Measurements from ENCODE around the gene OXER1. TPM values are rescaled to one million over a fixed set of nuclear protein-coding genes. Genes with fewer than 3 reads are reported as not detected.

OXER1 gene
- total RNA-seq, 6 donors from 2014 or later, result 0.22 to 3.1 (median 1.3) TPM

DNA sequence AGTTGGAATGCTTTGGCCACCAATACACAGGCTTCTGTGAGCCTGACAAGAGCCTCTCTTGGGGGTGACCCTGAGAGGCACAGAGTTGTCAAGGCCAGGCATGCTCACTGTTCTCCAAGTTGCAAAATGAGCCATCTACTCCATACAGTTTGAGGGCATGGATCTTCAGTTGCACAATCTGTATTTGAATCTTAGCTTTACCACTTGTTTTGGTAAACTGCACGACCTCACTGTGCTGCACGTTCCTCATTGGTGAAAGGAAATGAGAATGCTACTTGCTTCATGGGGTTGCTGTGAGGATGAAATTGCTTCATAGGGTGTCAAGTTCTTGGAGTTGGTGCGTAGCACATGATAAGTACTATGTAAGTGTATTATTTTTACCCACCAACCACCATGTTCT lies 40.4 kb upstream of the OXER1 start:
- Histone ChIP-seq H3K27ac (no peak overlapping the region), H3K4me1 (peaks cover 6 to 10% (median 7%) of the 10 kb centered on the region in 4 donors), H3K36me3 (no peaks in the 10 kb centered on the region), H3K27me3 (no peaks in the 10 kb centered on the region), H3K4me3 (no peak overlapping the region), H3K9me3 (no peaks in the 10 kb centered on the region)
- peak in 1 of 2 donors; percentile 48 for ATAC-seq (ENCODE audit: low FRiP score in 2 of 2)
- no peak for TF ChIP-seq POLR2A (IDR thresholded peaks at IDR 0.05)
- TF ChIP-seq EP300 (IDR thresholded peaks at IDR 0.05), result no peak
- peak in 1 of 2 donors; percentile 46 for TF ChIP-seq POLR2AphosphoS5 (IDR thresholded peaks at IDR 0.05)
- no peak for TF ChIP-seq CTCF (IDR thresholded peaks at IDR 0.05)
- WGBS, 2 donors, result 54 to 57% methylated on average over 3 of the region's 3 CpGs
- no peak for DNase-seq

- Histone ChIP-seq H3K27me3 (no peaks in the 10 kb centered on the region), H3K4me3 (no peak overlapping the region), H3K4me1 (no peaks in the 10 kb centered on the region), H3K27ac (no peak overlapping the region), H3K36me3 (no peaks in the 10 kb centered on the region), H3K9me3 (no peaks in the 10 kb centered on the region)
- 90 to 92% methylated on average over 6 of the region's 6 CpGs for WGBS, 2 donors
- ATAC-seq (ENCODE audit: low FRiP score in 2 of 2) (no peak), DNase-seq (no peak)
- no peak for TF ChIP-seq POLR2A (IDR thresholded peaks at IDR 0.05)
- no peak for TF ChIP-seq POLR2AphosphoS5 (IDR thresholded peaks at IDR 0.05)
- TF ChIP-seq EP300 (IDR thresholded peaks at IDR 0.05), result no peak
- TF ChIP-seq CTCF (IDR thresholded peaks at IDR 0.05), result no peak
Observed at GRCh38 chr2:42802150-42802549, 38.2 kb upstream of the OXER1 start.

- 62 to 70% methylated on average over 4 of the region's 4 CpGs for WGBS, 2 donors
Observed at GRCh38 chr2:42801381-42801780, 37.4 kb upstream of the OXER1 start.

DNA sequence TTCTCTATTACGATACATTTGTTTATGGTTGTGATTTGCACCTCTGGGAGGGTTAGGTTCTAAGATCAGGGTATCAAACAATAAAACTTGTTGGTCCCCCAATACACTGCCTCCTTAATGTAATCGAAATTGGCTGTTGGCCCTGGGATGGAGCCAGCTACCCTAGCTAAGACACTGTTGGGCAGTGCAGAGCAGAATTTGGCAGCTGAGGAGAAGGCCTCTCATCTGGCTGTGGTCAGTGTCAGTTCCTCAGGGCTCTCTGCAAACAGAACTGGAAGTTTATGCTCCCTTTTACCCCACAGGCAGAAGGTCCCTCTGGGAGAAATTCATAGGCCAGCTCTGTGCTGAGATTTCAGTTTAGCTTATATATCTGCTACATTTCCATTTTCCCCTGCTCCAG lies 37.0 kb upstream of the OXER1 start:
- Histone ChIP-seq H3K4me3 (no peak overlapping the region), H3K4me1 (no peaks in the 10 kb centered on the region), H3K27ac (peak overlapping the region in 1 of 4 donors; percentile 7), H3K27me3 (no peaks in the 10 kb centered on the region), H3K9me3 (no peaks in the 10 kb centered on the region), H3K36me3 (no peaks in the 10 kb centered on the region)
- WGBS, 2 donors, result 72 to 75% methylated on average over 2 of the region's 2 CpGs
- no peak for ATAC-seq (ENCODE audit: low FRiP score in 2 of 2)
- TF ChIP-seq EP300 (IDR thresholded peaks at IDR 0.05) (no peak), CTCF (IDR thresholded peaks at IDR 0.05) (no peak), POLR2AphosphoS5 (IDR thresholded peaks at IDR 0.05) (no peak)
- DNase-seq, result no peak

More at GRCh38 chr2:42801381-42801780, 37.4 kb upstream of the OXER1 start:
- Histone ChIP-seq H3K27ac (peak overlapping the region in 1 of 4 donors; percentile 7), H3K36me3 (no peaks in the 10 kb centered on the region), H3K9me3 (no peaks in the 10 kb centered on the region), H3K4me3 (no peak overlapping the region), H3K27me3 (no peaks in the 10 kb centered on the region), H3K4me1 (no peaks in the 10 kb centered on the region)
- TF ChIP-seq CTCF (IDR thresholded peaks at IDR 0.05) (no peak), POLR2A (IDR thresholded peaks at IDR 0.05) (no peak), EP300 (IDR thresholded peaks at IDR 0.05) (no peak), POLR2AphosphoS5 (IDR thresholded peaks at IDR 0.05) (no peak)
- DNase-seq, result no peak
- no peak for ATAC-seq (ENCODE audit: low FRiP score in 2 of 2)

DNA sequence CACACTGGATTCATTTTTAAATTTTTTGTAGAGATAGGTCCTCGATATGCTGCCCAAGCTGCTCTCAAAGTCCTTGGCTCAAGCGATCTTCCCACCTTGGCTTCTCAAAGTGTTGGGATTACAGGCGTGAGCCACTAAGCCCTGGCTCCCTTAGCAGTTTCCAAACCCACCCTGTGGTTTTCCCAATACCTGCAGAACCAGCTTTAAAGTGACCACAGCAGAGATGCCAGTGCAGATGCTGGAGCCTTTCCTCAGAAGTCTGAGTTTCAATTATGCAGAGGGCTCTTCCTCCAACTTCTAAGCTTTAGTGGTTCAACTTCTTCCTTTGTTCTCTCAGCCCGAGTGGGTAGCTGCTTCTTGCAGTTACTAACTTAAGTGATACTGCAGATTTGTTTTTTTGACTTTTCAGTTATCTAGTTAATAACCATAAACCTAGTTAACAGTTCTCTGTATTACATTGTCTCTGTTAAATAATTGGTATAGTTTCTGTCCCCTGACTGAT lies 36.6 kb upstream of the OXER1 start:
- Histone ChIP-seq H3K9me3 (no peaks in the 10 kb centered on the region), H3K27ac (no peak overlapping the region), H3K27me3 (no peaks in the 10 kb centered on the region), H3K4me1 (no peaks in the 10 kb centered on the region), H3K36me3 (no peaks in the 10 kb centered on the region), H3K4me3 (no peak overlapping the region)
- no peak for TF ChIP-seq POLR2AphosphoS5 (IDR thresholded peaks at IDR 0.05)
- TF ChIP-seq POLR2A (IDR thresholded peaks at IDR 0.05), result no peak
- TF ChIP-seq CTCF (IDR thresholded peaks at IDR 0.05), result no peak
- ATAC-seq (ENCODE audit: low FRiP score in 2 of 2) (no peak), DNase-seq (no peak)
- 85 to 88% methylated on average over 4 of the region's 4 CpGs for WGBS, 2 donors
